ENCODE data around the gene POU3F3. TPM values are rescaled to one million over a fixed set of nuclear protein-coding genes. Genes with fewer than 3 reads are reported as not detected.

POU3F3 gene
- total RNA-seq, 1 donor: under 0.01 TPM

GRCh38 chr2:104857262-104858005 is 3.5 kb downstream of the POU3F3 start:
- H3K9me3 ChIP-seq (ENCODE audit: low read depth, low read length): no peaks in the 10 kb centered on the region
- H3K4me1 ChIP-seq (ENCODE audit: insufficient read depth, low read length): no peaks in the 10 kb centered on the region
- H3K4me2 ChIP-seq (ENCODE audit: insufficient read depth, low read length): peak overlapping the region; percentile 61
- no peak overlapping the region for H3K27ac ChIP-seq (ENCODE audit: low read depth, low read length)
- no peak overlapping the region for H2AFZ ChIP-seq (ENCODE audit: low read length)
- peak; percentile 90 for DNase-seq (ENCODE audit: insufficient read length, low spot score, missing footprints)
- H3K36me3 ChIP-seq (ENCODE audit: insufficient read depth, low read length): no peaks in the 10 kb centered on the region
- no peaks in the 10 kb centered on the region for H4K20me1 ChIP-seq (ENCODE audit: insufficient read depth, low read length)
- peak overlapping the region; percentile 37 for H3K4me3 ChIP-seq (ENCODE audit: insufficient read depth, low read length)
- no peak for TF ChIP-seq CTCF (IDR thresholded peaks at IDR 0.05; ENCODE audit: extremely low read depth, low read depth, low read length)
- H3K27me3 ChIP-seq (ENCODE audit: insufficient read depth, low read length): peaks cover 70% of the 10 kb centered on the region
- no peaks in the 10 kb centered on the region for H3K79me2 ChIP-seq (ENCODE audit: insufficient read depth, low read length)

GRCh38 chr2:104858006-104858978 is 4.4 kb downstream of the POU3F3 start:
- Histone ChIP-seq H3K27ac (ENCODE audit: low read depth, low read length) (no peak overlapping the region), H3K36me3 (ENCODE audit: insufficient read depth, low read length) (no peaks in the 10 kb centered on the region), H4K20me1 (ENCODE audit: insufficient read depth, low read length) (no peaks in the 10 kb centered on the region), H3K9me3 (ENCODE audit: low read depth, low read length) (no peaks in the 10 kb centered on the region), H3K4me1 (ENCODE audit: insufficient read depth, low read length) (no peaks in the 10 kb centered on the region), H3K27me3 (ENCODE audit: insufficient read depth, low read length) (peaks cover 66% of the 10 kb centered on the region), H3K79me2 (ENCODE audit: insufficient read depth, low read length) (no peaks in the 10 kb centered on the region), H3K4me2 (ENCODE audit: insufficient read depth, low read length) (no peak overlapping the region), H2AFZ (ENCODE audit: low read length) (no peak overlapping the region), H3K4me3 (ENCODE audit: insufficient read depth, low read length) (no peak overlapping the region)
- no peak for DNase-seq (ENCODE audit: insufficient read length, low spot score, missing footprints)
- TF ChIP-seq CTCF (IDR thresholded peaks at IDR 0.05; ENCODE audit: extremely low read depth, low read depth, low read length): no peak

- Histone ChIP-seq H3K9me3 (ENCODE audit: low read depth, low read length) (no peaks in the 10 kb centered on the region), H3K27me3 (ENCODE audit: insufficient read depth, low read length) (peaks cover 55% of the 10 kb centered on the region), H3K4me1 (ENCODE audit: insufficient read depth, low read length) (no peaks in the 10 kb centered on the region), H2AFZ (ENCODE audit: low read length) (no peak overlapping the region), H3K4me3 (ENCODE audit: insufficient read depth, low read length) (no peak overlapping the region), H3K79me2 (ENCODE audit: insufficient read depth, low read length) (no peaks in the 10 kb centered on the region), H4K20me1 (ENCODE audit: insufficient read depth, low read length) (no peaks in the 10 kb centered on the region), H3K27ac (ENCODE audit: low read depth, low read length) (no peak overlapping the region), H3K4me2 (ENCODE audit: insufficient read depth, low read length) (no peak overlapping the region), H3K36me3 (ENCODE audit: insufficient read depth, low read length) (no peaks in the 10 kb centered on the region)
- DNase-seq (ENCODE audit: insufficient read length, low spot score, missing footprints): no peak
- no peak for TF ChIP-seq CTCF (IDR thresholded peaks at IDR 0.05; ENCODE audit: extremely low read depth, low read depth, low read length)
Observed at GRCh38 chr2:104859291-104859765, 5.4 kb downstream of the POU3F3 start.
